Endothelial cell of umbilical vein (primary cell): ENCODE measurements around the gene CNTNAP2. TPM values are rescaled to one million over a fixed set of nuclear protein-coding genes. Genes with fewer than 3 reads are reported as not detected.
"Not testable (repeated sequence)": the region's sequence is repeated elsewhere in the genome, so short reads cannot be mapped to it uniquely, and the experiment has no call there.

Experiments used
- BruUV-seq: library from RNA; stranded (reverse); fragments of 400-500 nt; replicated peaks from 2 replicates; lab custom pipeline; 2021; lab: Mats Ljungman, UMichigan
- CTCF ChIA-PET: fragments of 300-600, 350-600 bp; sonication (Branson Sonifier 250); formaldehyde crosslinking; loops from one replicate; lab custom pipeline; 2021; ENCODE audit warnings: antibody characterized with exemption, inconsistent platforms; lab: Charles Lee
- POLR2A ChIA-PET: fragments of 300-600, 350-600 bp; sonication (Branson Sonifier 250); formaldehyde crosslinking; loops from one replicate; lab custom pipeline; 2021; ENCODE audit warnings: antibody characterized with exemption, inconsistent platforms; lab: Charles Lee
- DNase-seq: peaks from one replicate; pipeline ENCODE4 v3.0.0-alpha.2; 2011; ENCODE audit warnings: low read depth, low spot score
- FAIRE-seq: peaks from 2 replicates; lab custom pipeline; 2011; peaks lifted over from hg19 to GRCh38; lab: Jason Lieb, UNC
- H2AFZ ChIP-seq: 2 replicates; pipeline ENCODE4 v1.6.0; 2012; ENCODE audit warnings: low read depth, low read length, control low read depth, inconsistent platforms
- H3K27ac ChIP-seq: 2 replicates; pipeline ENCODE4 v1.5.1; 2011; ENCODE audit warnings: low read depth, mild to moderate bottlenecking, control low read depth, low read length, moderate library complexity; ENCODE audit not compliant: insufficient read depth
- H3K27me3 ChIP-seq, 2 experiments: 2 replicates each; pipeline versions ENCODE4 v1.6.0 to v1.6.1; 2011; ENCODE audit warnings: low read length in 2 of 2, mixed read lengths in 1 of 2; ENCODE audit not compliant: control insufficient read depth in 2 of 2, insufficient read depth in 2 of 2
- H3K36me3 ChIP-seq, 2 experiments: 2 replicates in 1 of 2; 3 replicates in 1 of 2; pipeline ENCODE4 v1.5.1; 2011; ENCODE audit warnings: low read length in 2 of 2, mild to moderate bottlenecking in 1 of 2, moderate library complexity in 1 of 2; ENCODE audit not compliant: control insufficient read depth in 2 of 2, insufficient read depth in 2 of 2; ENCODE audit errors: extremely low read depth in 1 of 2
- H3K4me1 ChIP-seq: 3 replicates; pipeline ENCODE4 v1.5.1; 2011; ENCODE audit warnings: mild to moderate bottlenecking, low read length; ENCODE audit not compliant: control insufficient read depth, insufficient read depth; ENCODE audit errors: extremely low read depth
- H3K4me2 ChIP-seq: 2 replicates; pipeline ENCODE4 v1.6.1; 2011; ENCODE audit warnings: low read length, control low read depth, mixed read lengths; ENCODE audit not compliant: insufficient read depth
- H3K4me3 ChIP-seq, 3 experiments: fragments of 200-600 bp in 1 of 3; sonication (generic), shearing (Covaris generic) in 1 of 3; replicated peaks in 1 of 3; 2 replicates each; pipeline ENCODE4 v1.5.1; 2011 to 2016; ENCODE audit warnings: control low read depth in 3 of 3, low read length in 3 of 3, mild to moderate bottlenecking in 2 of 3, inconsistent platforms in 1 of 3, low read depth in 1 of 3, moderate library complexity in 1 of 3; ENCODE audit not compliant: insufficient read depth in 1 of 3
- H3K79me2 ChIP-seq: 2 replicates; pipeline ENCODE4 v1.6.0; 2012; ENCODE audit warnings: low read length, inconsistent platforms; ENCODE audit not compliant: control insufficient read depth, insufficient read depth
- H3K9ac ChIP-seq: replicated peaks from 2 replicates; pipeline ENCODE3; 2011; ENCODE audit warnings: low read length, control low read depth; ENCODE audit not compliant: insufficient read depth; ENCODE audit errors: extremely low read depth
- H3K9me1 ChIP-seq: replicated peaks from 3 replicates; pipeline ENCODE4 v1.6.0; 2011; ENCODE audit warnings: mild to moderate bottlenecking, low read length; ENCODE audit not compliant: control insufficient read depth, insufficient read depth; ENCODE audit errors: extremely low read depth
- H3K9me3 ChIP-seq: replicated peaks from 2 replicates; pipeline ENCODE4 v1.5.1; 2012; ENCODE audit warnings: low read length, inconsistent platforms; ENCODE audit not compliant: control insufficient read depth, insufficient read depth
- H4K20me1 ChIP-seq: replicated peaks from 2 replicates; pipeline ENCODE3; 2011; ENCODE audit warnings: mild to moderate bottlenecking, low read length; ENCODE audit not compliant: control insufficient read depth, insufficient read depth; ENCODE audit errors: extremely low read depth
- CTCF ChIP-seq, 2 donors: IDR thresholded peaks; 1 replicate in 1 of 2; 2 replicates in 1 of 2; pipeline ENCODE4 v1.5.1; 2011; ENCODE audit warnings: low read length in 2 of 2, mild to moderate bottlenecking in 2 of 2, moderate library complexity in 2 of 2, control low read depth in 1 of 2, inconsistent platforms in 1 of 2, low read depth in 1 of 2; ENCODE audit not compliant: insufficient read depth in 1 of 2; ENCODE audit errors: extremely low read depth in 1 of 2
- EZH2 ChIP-seq: IDR thresholded peaks from 2 replicates; pipeline ENCODE4 v1.6.1; 2012; ENCODE audit warnings: borderline replicate concordance, low read depth, mild to moderate bottlenecking, moderate library complexity, low read length, inconsistent platforms; ENCODE audit not compliant: severe bottlenecking
- FOS ChIP-seq: IDR thresholded peaks from 2 replicates; pipeline ENCODE4 v1.6.1; 2011; ENCODE audit warnings: mild to moderate bottlenecking, low read length, moderate library complexity, borderline replicate concordance; ENCODE audit not compliant: insufficient read depth
- GATA2 ChIP-seq: IDR thresholded peaks from 2 replicates; pipeline ENCODE4 v1.7.0; 2011; ENCODE audit warnings: low read depth, mild to moderate bottlenecking, moderate library complexity, mixed read lengths, low read length; ENCODE audit not compliant: insufficient read length, insufficient read depth
- JUN ChIP-seq: IDR thresholded peaks from 2 replicates; pipeline ENCODE4 v1.6.1; 2011; ENCODE audit warnings: borderline replicate concordance, low read depth; ENCODE audit not compliant: insufficient read length, insufficient read depth
- MAX ChIP-seq: IDR thresholded peaks from 2 replicates; pipeline ENCODE4 v1.6.1; 2011; ENCODE audit not compliant: insufficient read depth, insufficient read length
- POLR2A ChIP-seq: IDR thresholded peaks from 2 replicates; pipeline ENCODE4 v1.6.1; 2012; ENCODE audit warnings: low read depth, mild to moderate bottlenecking, control low read depth, low read length
- POLR2AphosphoS5 ChIP-seq: IDR thresholded peaks from 2 replicates; pipeline ENCODE4 v1.6.1; 2012; ENCODE audit warnings: low read depth, mild to moderate bottlenecking, control low read depth, low read length, moderate library complexity; ENCODE audit not compliant: insufficient read depth
- dilution Hi-C: fragments of 300-500 bp; cut with MboI; formaldehyde crosslinking; loops from one replicate; pipeline ENCODE4 v1.15.0; 2019; ENCODE audit warnings: low sequenced_read_pairs; ENCODE audit not compliant: extremely low pct_ligation_motif_present
- intact Hi-C: fragments of 100-400 bp; cut with micrococcal nuclease; formaldehyde crosslinking; loops from one replicate; pipeline ENCODE4 v1.10.0; 2022
- polyA plus RNA-seq, 4 experiments: library from polyadenylated mRNA; depleted of rRNA in 3 of 4; stranded (reverse) in 3 of 4; unstranded in 1 of 4; fragments of >200 nt; gene quantifications; 2 replicates each; pipeline versions ENCODE4 v1.2.1 to v1.2.3, GENCODE V29; 2011 to 2012; ENCODE audit warnings: missing spikeins in 1 of 4
- total RNA-seq: library from RNA; stranded (reverse); gene quantifications from 2 replicates; pipeline ENCODE4 v1.2.3, GENCODE V29; 2021

Gene CNTNAP2
- total and polyA plus RNA-seq, 2 donors (not counting 3 experiments of a cell fraction or from before 2014, with no cell fraction given): not detected

GRCh38 chr7:148463210-148463609 is 2346.6 kb downstream of the CNTNAP2 start:
- intact Hi-C loops (no loop called here), dilution Hi-C loops (no loop called here)
- Histone ChIP-seq H3K9me3 (no peaks in the 10 kb centered on the region), H3K27me3 (no peaks in the 10 kb centered on the region), H3K27ac (no peak overlapping the region), H3K9me1 (no peaks in the 10 kb centered on the region), H3K4me1 (no peaks in the 10 kb centered on the region), H3K36me3 (no peaks in the 10 kb centered on the region), H4K20me1 (no peaks in the 10 kb centered on the region), H2AFZ (no peak overlapping the region), H3K9ac (no peak overlapping the region), H3K4me2 (no peak overlapping the region), H3K79me2 (no peaks in the 10 kb centered on the region), H3K4me3 (no peak overlapping the region)
- no peak for TF ChIP-seq GATA2
- FAIRE-seq (no peak), DNase-seq (no peak)
- CTCF ChIA-PET: no interaction called here
- BruUV-seq: no TSS peak
- POLR2A ChIA-PET: no interaction called here

DNA sequence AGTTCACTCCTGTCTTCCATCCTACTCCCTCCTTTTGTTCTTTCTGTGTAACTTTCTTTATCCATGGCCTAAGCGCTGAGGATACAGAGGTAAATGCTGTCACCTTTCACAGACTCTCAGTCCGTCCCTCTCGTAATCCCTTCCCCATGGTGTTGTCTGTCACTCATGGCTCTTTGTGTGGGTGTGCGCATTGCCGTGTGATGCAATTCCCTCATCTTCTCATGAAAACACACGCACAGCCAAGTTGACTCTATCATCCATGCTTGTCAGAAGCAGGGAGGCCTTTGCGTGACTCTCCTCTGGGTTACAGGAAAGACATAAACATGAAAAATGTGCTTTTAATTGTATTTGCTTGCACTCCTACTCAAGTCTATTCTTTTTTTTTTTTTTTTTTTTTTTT is 2348.3 kb downstream of the CNTNAP2 start:
- Histone ChIP-seq H3K9me3 (no peaks in the 10 kb centered on the region), H3K9ac (no peak overlapping the region), H3K4me3 (no peak overlapping the region), H3K27me3 (no peaks in the 10 kb centered on the region), H3K36me3 (no peaks in the 10 kb centered on the region), H4K20me1 (no peaks in the 10 kb centered on the region), H3K79me2 (no peaks in the 10 kb centered on the region), H3K27ac (no peak overlapping the region), H2AFZ (no peak overlapping the region), H3K4me2 (no peak overlapping the region), H3K9me1 (no peaks in the 10 kb centered on the region), H3K4me1 (no peaks in the 10 kb centered on the region)
- TF ChIP-seq JUN: no peak
- TF ChIP-seq EZH2: no peak
- no peak for TF ChIP-seq FOS
- TF ChIP-seq POLR2A: no peak
- no peak for TF ChIP-seq POLR2AphosphoS5
- TF ChIP-seq MAX: no peak
- TF ChIP-seq CTCF (IDR thresholded peaks at IDR 0.05; ENCODE audit: extremely low read depth in 1 of 2, insufficient read depth in 1 of 2, low read depth in 1 of 2, low read length in 2 of 2): no peak
- no peak for TF ChIP-seq GATA2
- FAIRE-seq: no peak
- DNase-seq: no peak
- ChIA-PET CTCF (no interaction called here), POLR2A (no interaction called here)
- dilution Hi-C loops (no loop called here), intact Hi-C loops (no loop called here)
- no TSS peak for BruUV-seq

DNA sequence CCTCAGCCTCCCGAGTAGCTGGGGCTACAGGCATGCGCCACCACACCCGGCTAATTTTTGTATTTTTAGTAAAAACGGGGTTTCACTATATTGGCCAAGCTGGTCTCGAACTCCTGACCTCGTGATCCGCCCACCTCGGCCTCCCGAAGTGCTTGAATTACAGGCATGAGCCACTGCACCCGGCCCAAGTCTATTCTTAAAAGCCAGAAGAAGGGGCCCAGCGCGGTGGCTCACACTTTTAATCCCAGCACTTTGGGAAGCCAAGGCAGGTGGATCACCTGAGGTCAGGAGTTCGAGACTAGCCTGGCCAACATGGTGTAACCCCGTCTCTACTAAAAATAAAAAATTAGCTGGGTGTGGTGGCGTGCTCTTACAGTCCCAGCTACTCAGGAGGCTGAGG is 2348.8 kb downstream of the CNTNAP2 start:
- H3K9me3 ChIP-seq, H4K20me1 ChIP-seq, POLR2A ChIA-PET, H2AFZ ChIP-seq, H3K4me2 ChIP-seq, H3K27me3 ChIP-seq, H3K9ac ChIP-seq, intact Hi-C loops, H3K4me3 ChIP-seq, H3K79me2 ChIP-seq, H3K4me1 ChIP-seq, CTCF ChIA-PET, DNase-seq, FAIRE-seq, H3K36me3 ChIP-seq, H3K27ac ChIP-seq, H3K9me1 ChIP-seq, BruUV-seq, dilution Hi-C loops: not testable (repeated sequence)
